SK-N-SH (cell line): ENCODE data around the gene MAT1A. TPM values are rescaled to one million over a fixed set of nuclear protein-coding genes. Genes with fewer than 3 reads are reported as not detected.

Experiments used
- CTCF ChIA-PET: fragments of 300-600, 350-600 bp; formaldehyde crosslinking; extraction: SDS; loops from one replicate; lab custom pipeline; 2021; lab: Yijun Ruan, JAX
- POLR2A ChIA-PET: fragments of 350-600 bp; sonication (Branson Sonifier 250); formaldehyde crosslinking; extraction: SDS; loops from one replicate; lab custom pipeline; 2020; ENCODE audit warnings: antibody characterized with exemption, inconsistent platforms; lab: Yijun Ruan, JAX
- DNase-seq: peaks from one replicate; pipeline ENCODE4 v3.0.0; 2012
- H2AFZ ChIP-seq: fragments of 200-600 bp; sonication (generic); 2 replicates; pipeline ENCODE4 v1.8.1; 2016; ENCODE audit warnings: antibody characterized with exemption, mild to moderate bottlenecking, low read depth
- H3F3A ChIP-seq: fragments of 200-600 bp; sonication (generic); replicated peaks from 2 replicates; pipeline ENCODE3; 2016; ENCODE audit warnings: antibody characterized with exemption, mild to moderate bottlenecking; ENCODE audit not compliant: insufficient read depth
- H3K27ac ChIP-seq, 2 experiments: fragments of 200-500 bp in 1 of 2; fragments of 200-600 bp in 1 of 2; sonication (Bioruptor generic) in 1 of 2; sonication (generic), shearing (Covaris generic) in 1 of 2; 2 replicates each; pipeline versions ENCODE4 v1.5.1 to v1.6.1; 2014 to 2016; ENCODE audit warnings: low read depth in 2 of 2, inconsistent platforms in 1 of 2, low read length in 1 of 2, mild to moderate bottlenecking in 1 of 2, mixed read lengths in 1 of 2
- H3K27me3 ChIP-seq: fragments of 200-600 bp; sonication (generic), shearing (Covaris generic); 2 replicates; pipeline ENCODE4 v1.6.1; 2016; ENCODE audit warnings: mixed run types; ENCODE audit not compliant: insufficient read depth
- H3K36me3 ChIP-seq, 2 experiments: fragments of 200-500 bp in 1 of 2; fragments of 200-600 bp in 1 of 2; sonication (Bioruptor generic) in 1 of 2; sonication (generic) in 1 of 2; replicated peaks in 1 of 2; 2 replicates each; pipeline versions ENCODE3 to v1.5.1; 2014 to 2016; ENCODE audit warnings: low read length in 1 of 2, mild to moderate bottlenecking in 1 of 2; ENCODE audit not compliant: insufficient read depth in 2 of 2, control insufficient read depth in 1 of 2
- H3K4me1 ChIP-seq, 2 experiments: fragments of 200-500 bp in 1 of 2; fragments of 200-600 bp in 1 of 2; sonication (Bioruptor generic) in 1 of 2; sonication (generic), shearing (Covaris generic) in 1 of 2; 2 replicates each; pipeline versions ENCODE4 v1.5.1 to v1.6.1; 2014 to 2016; ENCODE audit warnings: low read depth in 1 of 2, low read length in 1 of 2, mixed run types in 1 of 2; ENCODE audit not compliant: insufficient read depth in 2 of 2, control insufficient read depth in 1 of 2
- H3K4me2 ChIP-seq: fragments of 200-600 bp; sonication (generic), shearing (Covaris generic); 2 replicates; pipeline ENCODE4 v1.6.1; 2017; ENCODE audit warnings: mixed run types
- H3K4me3 ChIP-seq, 2 experiments: fragments of 200-500 bp in 1 of 2; fragments of 200-600 bp in 1 of 2; sonication (Bioruptor generic) in 1 of 2; sonication (generic), shearing (Covaris generic) in 1 of 2; 2 replicates each; pipeline versions ENCODE4 v1.5.1 to v1.8.1; 2014 to 2016; ENCODE audit warnings: low read depth in 2 of 2, inconsistent platforms in 1 of 2, low read length in 1 of 2, mild to moderate bottlenecking in 1 of 2, mixed read lengths in 1 of 2, moderate library complexity in 1 of 2
- H3K79me2 ChIP-seq: fragments of 200-600 bp; sonication (generic); 2 replicates; pipeline ENCODE4 v1.8.1; 2017; ENCODE audit warnings: mild to moderate bottlenecking; ENCODE audit not compliant: insufficient read depth
- H3K9ac ChIP-seq: fragments of 200-600 bp; sonication (generic); 2 replicates; pipeline ENCODE4 v1.6.1; 2017; ENCODE audit warnings: mixed run types
- H3K9me2 ChIP-seq: fragments of 200-600 bp; sonication (generic); 2 replicates; pipeline ENCODE4 v1.6.1; 2017; ENCODE audit warnings: mixed run types
- H3K9me3 ChIP-seq: fragments of 200-600 bp; sonication (generic); 2 replicates; pipeline ENCODE4 v1.6.1; 2017; ENCODE audit warnings: mixed run types, mild to moderate bottlenecking, moderate library complexity
- H4K20me1 ChIP-seq: fragments of 200-600 bp; sonication (generic); 2 replicates; pipeline ENCODE4 v1.6.1; 2017; ENCODE audit warnings: mild to moderate bottlenecking, mixed run types; ENCODE audit not compliant: insufficient read depth
- EP300 ChIP-seq, 2 experiments: IDR thresholded peaks; 2 replicates each; pipeline versions ENCODE4 v1.4.0 to v1.6.1; 2012; ENCODE audit warnings: borderline replicate concordance in 1 of 2, low read depth in 1 of 2, low read length in 1 of 2
- FOXJ3 ChIP-seq: sonication (generic); formaldehyde crosslinking; IDR thresholded peaks from 2 replicates; pipeline ENCODE4 v1.5.1; 2020; ENCODE audit warnings: mild to moderate bottlenecking, missing genetic modification reagents
- FOXM1 ChIP-seq: IDR thresholded peaks from 2 replicates; pipeline ENCODE4 v1.4.0; 2012; ENCODE audit warnings: low read depth, mild to moderate bottlenecking
- GABPA ChIP-seq: IDR thresholded peaks from 2 replicates; pipeline ENCODE4 v1.4.0; 2012; ENCODE audit warnings: low read depth, mild to moderate bottlenecking
- MEF2A ChIP-seq: IDR thresholded peaks from 2 replicates; pipeline ENCODE4 v1.4.0; 2012; ENCODE audit warnings: low read depth, borderline replicate concordance
- RAD21 ChIP-seq: IDR thresholded peaks from 2 replicates; pipeline ENCODE4 v1.6.1; 2012; ENCODE audit warnings: mild to moderate bottlenecking, low read length
- RCOR1 ChIP-seq: fragments of 150-350 bp; IDR thresholded peaks from 2 replicates; pipeline ENCODE4 v1.6.1; 2017; ENCODE audit warnings: antibody characterized with exemption, low read length
- SIN3A ChIP-seq: IDR thresholded peaks from 2 replicates; pipeline ENCODE4 v1.6.1; 2012; ENCODE audit warnings: low read depth, mild to moderate bottlenecking, low read length, moderate library complexity, borderline replicate concordance
- TAF1 ChIP-seq: IDR thresholded peaks from 2 replicates; pipeline ENCODE4 v1.6.1; 2012; ENCODE audit warnings: low read depth, mild to moderate bottlenecking, low read length, moderate library complexity, borderline replicate concordance
- TCF12 ChIP-seq: IDR thresholded peaks from 2 replicates; pipeline ENCODE4 v1.4.0; 2012
- YY1 ChIP-seq: IDR thresholded peaks from 2 replicates; pipeline ENCODE4 v1.4.0; 2012; ENCODE audit warnings: low read depth, mild to moderate bottlenecking
- WGBS: methylation state at CpG from one replicate; pipeline ENCODE4 v1.1.6; 2017; ENCODE audit warnings: low lambda C conversion rate; 5-methylcytosine and 5-hydroxymethylcytosine counted together
- polyA plus RNA-seq, 3 experiments: library from polyadenylated mRNA; depleted of rRNA; stranded (reverse); fragments of >200 nt; gene quantifications; 2 replicates each; pipeline ENCODE4 v1.2.3, GENCODE V29; 2012
- TF ChIP-seq, protein P1 (sequence below): IDR thresholded peaks from 2 replicates; pipeline ENCODE4 v1.4.0; 2012; ENCODE audit warnings: low read depth, borderline replicate concordance
- TF ChIP-seq, protein P2 (sequence below): IDR thresholded peaks from 2 replicates; pipeline ENCODE4 v1.4.0; 2012; ENCODE audit warnings: low read depth, borderline replicate concordance
- TF ChIP-seq, protein P3 (sequence below): IDR thresholded peaks from 2 replicates; pipeline ENCODE4 v1.4.0; 2012; ENCODE audit warnings: low read depth
- TF ChIP-seq, protein P4 (sequence below): fragments of 150-350 bp; IDR thresholded peaks from 2 replicates; pipeline ENCODE4 v1.6.1; 2016; ENCODE audit warnings: mild to moderate bottlenecking, low read depth, low read length
- TF ChIP-seq, protein P5 (sequence below): IDR thresholded peaks from 2 replicates; pipeline ENCODE4 v1.6.1; 2012; ENCODE audit warnings: mild to moderate bottlenecking, low read depth, low read length, moderate library complexity

Gene MAT1A
- polyA plus RNA-seq, 1 of the 3 experiments (the other 2 are of a cell fraction) = 0.03 TPM

DNA sequence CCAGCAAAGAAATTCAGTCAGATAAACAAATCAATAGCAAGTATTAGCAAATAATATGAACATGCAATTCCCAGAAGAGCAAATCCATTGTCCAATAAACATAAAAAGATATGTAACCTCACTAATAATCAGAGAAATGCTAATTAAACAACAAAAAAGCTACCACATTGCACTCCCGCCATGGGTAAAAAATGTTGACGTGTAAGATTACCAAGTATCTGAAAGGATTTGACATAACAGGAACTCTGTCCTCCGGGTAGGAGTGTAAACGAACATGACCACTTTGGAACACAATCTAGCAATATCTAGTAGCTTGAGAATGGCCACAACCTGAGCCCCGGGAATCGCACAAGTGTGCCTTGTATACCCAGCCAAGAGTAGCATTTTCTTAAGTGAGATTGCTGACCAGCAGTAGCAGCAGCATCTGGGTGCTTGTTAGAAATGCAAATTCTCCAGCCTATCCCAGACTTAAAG is 35.5 kb upstream of the MAT1A start:
- Histone ChIP-seq H2AFZ (no peak overlapping the region), H3K79me2 (no peaks in the 10 kb centered on the region), H3K4me2 (no peak overlapping the region), H3K9ac (no peak overlapping the region), H3K9me2 (no peaks in the 10 kb centered on the region), H3K36me3 (no peaks in the 10 kb centered on the region), H3K9me3 (no peaks in the 10 kb centered on the region), H3K4me1 (no peaks in the 10 kb centered on the region), H3K4me3 (no peak overlapping the region), H3F3A (no peaks in the 10 kb centered on the region), H4K20me1 (no peaks in the 10 kb centered on the region), H3K27ac (no peak overlapping the region), H3K27me3 (no peaks in the 10 kb centered on the region)
- WGBS = 61% methylated on average over 6 of the region's 6 CpGs
- no peak for TF ChIP-seq EP300 (IDR thresholded peaks at IDR 0.05; ENCODE audit: borderline replicate concordance in 1 of 2, low read depth in 1 of 2, low read length in 1 of 2)
- TF ChIP-seq, protein P1, sequence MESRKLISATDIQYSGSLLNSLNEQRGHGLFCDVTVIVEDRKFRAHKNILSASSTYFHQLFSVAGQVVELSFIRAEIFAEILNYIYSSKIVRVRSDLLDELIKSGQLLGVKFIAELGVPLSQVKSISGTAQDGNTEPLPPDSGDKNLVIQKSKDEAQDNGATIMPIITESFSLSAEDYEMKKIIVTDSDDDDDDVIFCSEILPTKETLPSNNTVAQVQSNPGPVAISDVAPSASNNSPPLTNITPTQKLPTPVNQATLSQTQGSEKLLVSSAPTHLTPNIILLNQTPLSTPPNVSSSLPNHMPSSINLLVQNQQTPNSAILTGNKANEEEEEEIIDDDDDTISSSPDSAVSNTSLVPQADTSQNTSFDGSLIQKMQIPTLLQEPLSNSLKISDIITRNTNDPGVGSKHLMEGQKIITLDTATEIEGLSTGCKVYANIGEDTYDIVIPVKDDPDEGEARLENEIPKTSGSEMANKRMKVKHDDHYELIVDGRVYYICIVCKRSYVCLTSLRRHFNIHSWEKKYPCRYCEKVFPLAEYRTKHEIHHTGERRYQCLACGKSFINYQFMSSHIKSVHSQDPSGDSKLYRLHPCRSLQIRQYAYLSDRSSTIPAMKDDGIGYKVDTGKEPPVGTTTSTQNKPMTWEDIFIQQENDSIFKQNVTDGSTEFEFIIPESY = no peak
- TF ChIP-seq, protein P2, sequence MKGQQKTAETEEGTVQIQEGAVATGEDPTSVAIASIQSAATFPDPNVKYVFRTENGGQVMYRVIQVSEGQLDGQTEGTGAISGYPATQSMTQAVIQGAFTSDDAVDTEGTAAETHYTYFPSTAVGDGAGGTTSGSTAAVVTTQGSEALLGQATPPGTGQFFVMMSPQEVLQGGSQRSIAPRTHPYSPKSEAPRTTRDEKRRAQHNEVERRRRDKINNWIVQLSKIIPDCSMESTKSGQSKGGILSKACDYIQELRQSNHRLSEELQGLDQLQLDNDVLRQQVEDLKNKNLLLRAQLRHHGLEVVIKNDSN = no peak
- TF ChIP-seq, protein P3, sequence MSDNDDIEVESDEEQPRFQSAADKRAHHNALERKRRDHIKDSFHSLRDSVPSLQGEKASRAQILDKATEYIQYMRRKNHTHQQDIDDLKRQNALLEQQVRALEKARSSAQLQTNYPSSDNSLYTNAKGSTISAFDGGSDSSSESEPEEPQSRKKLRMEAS = no peak
- no peak for TF ChIP-seq TCF12
- TF ChIP-seq RCOR1 = no peak
- TF ChIP-seq FOXJ3 (CRISPR knock-in tag) = no peak
- TF ChIP-seq GABPA = no peak
- no peak for TF ChIP-seq TAF1
- TF ChIP-seq, protein P4, sequence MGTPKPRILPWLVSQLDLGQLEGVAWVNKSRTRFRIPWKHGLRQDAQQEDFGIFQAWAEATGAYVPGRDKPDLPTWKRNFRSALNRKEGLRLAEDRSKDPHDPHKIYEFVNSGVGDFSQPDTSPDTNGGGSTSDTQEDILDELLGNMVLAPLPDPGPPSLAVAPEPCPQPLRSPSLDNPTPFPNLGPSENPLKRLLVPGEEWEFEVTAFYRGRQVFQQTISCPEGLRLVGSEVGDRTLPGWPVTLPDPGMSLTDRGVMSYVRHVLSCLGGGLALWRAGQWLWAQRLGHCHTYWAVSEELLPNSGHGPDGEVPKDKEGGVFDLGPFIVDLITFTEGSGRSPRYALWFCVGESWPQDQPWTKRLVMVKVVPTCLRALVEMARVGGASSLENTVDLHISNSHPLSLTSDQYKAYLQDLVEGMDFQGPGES = no peak
- no peak for TF ChIP-seq FOXM1
- no peak for TF ChIP-seq YY1
- no peak for TF ChIP-seq RAD21
- TF ChIP-seq SIN3A = no peak
- TF ChIP-seq MEF2A = no peak
- TF ChIP-seq, protein P5, sequence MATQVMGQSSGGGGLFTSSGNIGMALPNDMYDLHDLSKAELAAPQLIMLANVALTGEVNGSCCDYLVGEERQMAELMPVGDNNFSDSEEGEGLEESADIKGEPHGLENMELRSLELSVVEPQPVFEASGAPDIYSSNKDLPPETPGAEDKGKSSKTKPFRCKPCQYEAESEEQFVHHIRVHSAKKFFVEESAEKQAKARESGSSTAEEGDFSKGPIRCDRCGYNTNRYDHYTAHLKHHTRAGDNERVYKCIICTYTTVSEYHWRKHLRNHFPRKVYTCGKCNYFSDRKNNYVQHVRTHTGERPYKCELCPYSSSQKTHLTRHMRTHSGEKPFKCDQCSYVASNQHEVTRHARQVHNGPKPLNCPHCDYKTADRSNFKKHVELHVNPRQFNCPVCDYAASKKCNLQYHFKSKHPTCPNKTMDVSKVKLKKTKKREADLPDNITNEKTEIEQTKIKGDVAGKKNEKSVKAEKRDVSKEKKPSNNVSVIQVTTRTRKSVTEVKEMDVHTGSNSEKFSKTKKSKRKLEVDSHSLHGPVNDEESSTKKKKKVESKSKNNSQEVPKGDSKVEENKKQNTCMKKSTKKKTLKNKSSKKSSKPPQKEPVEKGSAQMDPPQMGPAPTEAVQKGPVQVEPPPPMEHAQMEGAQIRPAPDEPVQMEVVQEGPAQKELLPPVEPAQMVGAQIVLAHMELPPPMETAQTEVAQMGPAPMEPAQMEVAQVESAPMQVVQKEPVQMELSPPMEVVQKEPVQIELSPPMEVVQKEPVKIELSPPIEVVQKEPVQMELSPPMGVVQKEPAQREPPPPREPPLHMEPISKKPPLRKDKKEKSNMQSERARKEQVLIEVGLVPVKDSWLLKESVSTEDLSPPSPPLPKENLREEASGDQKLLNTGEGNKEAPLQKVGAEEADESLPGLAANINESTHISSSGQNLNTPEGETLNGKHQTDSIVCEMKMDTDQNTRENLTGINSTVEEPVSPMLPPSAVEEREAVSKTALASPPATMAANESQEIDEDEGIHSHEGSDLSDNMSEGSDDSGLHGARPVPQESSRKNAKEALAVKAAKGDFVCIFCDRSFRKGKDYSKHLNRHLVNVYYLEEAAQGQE = no peak
- no peak for DNase-seq
- CTCF ChIA-PET = interaction anchor here (1.1 kb wide), 1 partner anchor 26 kb away, joined by 3 read pairs; no protein-coding TSS in a partner anchor
- POLR2A ChIA-PET = no interaction called here
